ENCODE measurements around the gene SLC1A2. TPM values are rescaled to one million over a fixed set of nuclear protein-coding genes. Genes with fewer than 3 reads are reported as not detected.
A peak's percentile ranks its signal among the peaks of the same experiment; 100 is the strongest.

Gene SLC1A2
- total RNA-seq, 4 donors from 2014 or later = 1.0 to 11.5 (median 5.0) TPM

- H3K27ac ChIP-seq = peak overlapping the region in 1 of 2 donors; percentile 62
- no peak overlapping the region for H3K4me3 ChIP-seq
- intact Hi-C loops (cut with DNase I; ENCODE audit: low total_unique reads) = loop anchor here (5.0 kb wide), 1 partner anchor 465 kb away; no protein-coding TSS in a partner anchor
Measured at GRCh38 chr11:35391922-35392688, 27.3 kb downstream of the SLC1A2 start.

GRCh38 chr11:35390737-35391682, 28.3 kb downstream of the SLC1A2 start:
- Histone ChIP-seq H3K27ac (peak overlapping the region in 1 of 2 donors; percentile 62), H3K9me3 (no peaks in the 10 kb centered on the region), H3K4me1 (no peaks in the 10 kb centered on the region), H3K36me3 (no peaks in the 10 kb centered on the region), H3K4me3 (no peak overlapping the region), H3K27me3 (no peaks in the 10 kb centered on the region)
- no peak for DNase-seq
- intact Hi-C loops (cut with DNase I; ENCODE audit: low total_unique reads) = loop anchor here (5.0 kb wide), 1 partner anchor 464 kb away; no protein-coding TSS in a partner anchor
- TF ChIP-seq POLR2A (IDR thresholded peaks at IDR 0.05) (no peak), CTCF (IDR thresholded peaks at IDR 0.05) (no peak)

More at GRCh38 chr11:35391922-35392688, 27.3 kb downstream of the SLC1A2 start:
- no peaks in the 10 kb centered on the region for H3K27me3 ChIP-seq
- H3K9me3 ChIP-seq = no peaks in the 10 kb centered on the region
- TF ChIP-seq CTCF (IDR thresholded peaks at IDR 0.05) (peak; percentile 84 to 94 (median 88)), POLR2A (IDR thresholded peaks at IDR 0.05) (no peak)
- no peaks in the 10 kb centered on the region for H3K4me1 ChIP-seq
- peak; percentile 84 to 87 for DNase-seq
- no peaks in the 10 kb centered on the region for H3K36me3 ChIP-seq

DNA sequence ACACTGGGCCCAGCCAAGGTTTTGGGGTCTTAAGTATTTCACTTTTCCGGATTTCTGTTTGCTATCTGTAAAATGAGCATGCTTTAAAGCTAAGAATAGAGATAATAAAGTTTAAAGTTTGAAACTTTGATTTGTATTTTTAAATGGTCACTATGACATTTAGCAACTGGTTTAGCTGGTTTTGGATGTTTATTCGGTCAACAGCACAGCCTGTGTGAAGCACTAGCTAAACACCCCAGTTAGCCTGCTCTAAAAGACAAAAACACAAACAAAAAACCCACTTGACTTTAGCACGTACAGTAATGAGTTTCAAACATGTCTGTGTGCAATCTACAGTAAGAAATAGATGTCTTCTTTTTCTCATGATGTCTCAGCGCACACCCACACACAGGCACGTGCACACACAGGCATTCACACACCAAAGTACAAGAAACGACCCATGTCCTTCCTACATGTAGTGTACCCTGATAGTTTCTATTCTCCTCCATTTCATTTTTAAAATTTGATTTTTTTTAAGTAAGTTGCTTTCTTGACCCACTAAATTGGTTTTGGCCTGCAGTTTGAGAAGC, 29.4 kb downstream of the SLC1A2 start:
- DNase-seq = no peak
- peak overlapping the region; percentile 7 to 62 for H3K27ac ChIP-seq
- H3K4me3 ChIP-seq = no peak overlapping the region
- intact Hi-C loops (cut with DNase I; ENCODE audit: low total_unique reads) = loop anchor here (5.0 kb wide), 1 partner anchor 463 kb away; no protein-coding TSS in a partner anchor
- no peaks in the 10 kb centered on the region for H3K4me1 ChIP-seq
- H3K27me3 ChIP-seq = no peaks in the 10 kb centered on the region
- no peak for TF ChIP-seq POLR2A (IDR thresholded peaks at IDR 0.05)
- no peak for TF ChIP-seq CTCF (IDR thresholded peaks at IDR 0.05)
- no peaks in the 10 kb centered on the region for H3K9me3 ChIP-seq
- H3K36me3 ChIP-seq = no peaks in the 10 kb centered on the region

DNA sequence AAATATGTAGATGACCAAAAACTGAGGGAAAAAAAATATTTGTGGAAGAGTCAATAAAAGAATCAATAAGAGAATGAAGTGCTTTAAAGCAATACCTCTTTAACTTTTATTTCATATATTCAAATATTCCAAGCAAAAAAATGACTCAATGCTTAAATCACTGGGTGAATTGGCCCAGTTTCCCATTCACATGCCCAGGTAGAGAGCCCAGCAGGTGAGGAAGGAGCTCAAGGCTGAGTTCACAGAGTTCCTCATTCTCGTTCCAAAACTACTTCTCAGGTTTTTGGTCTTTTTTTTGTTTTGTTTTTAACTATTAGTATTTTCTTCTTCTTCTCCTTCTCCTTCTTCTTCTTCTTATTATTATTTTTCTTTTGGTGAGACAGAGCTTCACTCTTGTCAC, 30.2 kb downstream of the SLC1A2 start:
- Histone ChIP-seq H3K4me1 (no peaks in the 10 kb centered on the region), H3K36me3 (no peaks in the 10 kb centered on the region), H3K4me3 (no peak overlapping the region), H3K27me3 (no peaks in the 10 kb centered on the region), H3K9me3 (no peaks in the 10 kb centered on the region), H3K27ac (peak overlapping the region; percentile 7 to 62)
- DNase-seq = no peak
- TF ChIP-seq POLR2A (IDR thresholded peaks at IDR 0.05) (no peak), CTCF (IDR thresholded peaks at IDR 0.05) (no peak)
- intact Hi-C loops (cut with DNase I; ENCODE audit: low total_unique reads) = no loop called here

Measured in uterus (tissue), 4 donors.